Subcutaneous adipose tissue (tissue), 4 donors: Measurements from ENCODE around the gene SDSL. TPM values are rescaled to one million over a fixed set of nuclear protein-coding genes. Genes with fewer than 3 reads are reported as not detected.

ENCODE experiments used
- total RNA-seq, 4 donors: library from RNA; depleted of rRNA; stranded (reverse); fragments of >200 nt; gene quantifications; one replicate each; pipeline ENCODE4 v1.1.0, GENCODE V29; 2016
- TF ChIP-seq, protein P1 (sequence below): fragments of 450-650 bp; IDR thresholded peaks from one replicate; pipeline ENCODE4 v1.5.1; 2016; ENCODE audit warnings: low read depth, mild to moderate bottlenecking, control low read depth, antibody characterized with exemption, moderate library complexity

Gene SDSL
- total RNA-seq, 4 donors from 2014 or later: 2.9 to 12.1 (median 6.3) TPM

DNA sequence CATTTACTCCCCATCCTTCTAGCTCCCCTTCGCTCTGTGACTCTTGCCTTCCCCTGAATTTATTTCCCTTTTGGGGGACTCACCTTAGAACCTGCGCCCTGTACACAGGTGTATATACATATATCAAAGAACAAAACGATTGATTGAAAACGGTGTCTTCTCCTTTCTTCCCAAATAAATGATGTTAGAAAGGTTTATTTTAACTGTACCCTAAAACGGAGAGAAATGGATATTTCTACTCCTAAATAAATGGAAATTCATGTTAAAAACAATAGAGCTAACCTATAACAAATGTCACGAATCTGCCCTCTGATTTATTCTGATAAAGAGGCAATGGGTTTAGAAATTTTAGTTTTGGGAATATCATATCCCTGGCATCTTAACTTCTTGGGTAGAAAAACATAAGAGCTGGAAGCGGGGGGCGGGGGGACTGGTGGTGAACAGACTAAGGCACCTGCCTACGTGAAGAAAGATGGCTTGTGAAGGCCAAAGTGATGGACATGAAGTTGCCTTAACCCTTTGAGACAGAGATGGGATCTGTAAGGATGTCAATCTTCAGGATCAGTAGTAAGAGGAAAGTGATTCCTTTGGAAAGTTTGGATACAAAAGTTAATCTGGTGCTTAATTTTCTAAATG, 58.3 kb downstream of the SDSL start:
- TF ChIP-seq, protein P1, sequence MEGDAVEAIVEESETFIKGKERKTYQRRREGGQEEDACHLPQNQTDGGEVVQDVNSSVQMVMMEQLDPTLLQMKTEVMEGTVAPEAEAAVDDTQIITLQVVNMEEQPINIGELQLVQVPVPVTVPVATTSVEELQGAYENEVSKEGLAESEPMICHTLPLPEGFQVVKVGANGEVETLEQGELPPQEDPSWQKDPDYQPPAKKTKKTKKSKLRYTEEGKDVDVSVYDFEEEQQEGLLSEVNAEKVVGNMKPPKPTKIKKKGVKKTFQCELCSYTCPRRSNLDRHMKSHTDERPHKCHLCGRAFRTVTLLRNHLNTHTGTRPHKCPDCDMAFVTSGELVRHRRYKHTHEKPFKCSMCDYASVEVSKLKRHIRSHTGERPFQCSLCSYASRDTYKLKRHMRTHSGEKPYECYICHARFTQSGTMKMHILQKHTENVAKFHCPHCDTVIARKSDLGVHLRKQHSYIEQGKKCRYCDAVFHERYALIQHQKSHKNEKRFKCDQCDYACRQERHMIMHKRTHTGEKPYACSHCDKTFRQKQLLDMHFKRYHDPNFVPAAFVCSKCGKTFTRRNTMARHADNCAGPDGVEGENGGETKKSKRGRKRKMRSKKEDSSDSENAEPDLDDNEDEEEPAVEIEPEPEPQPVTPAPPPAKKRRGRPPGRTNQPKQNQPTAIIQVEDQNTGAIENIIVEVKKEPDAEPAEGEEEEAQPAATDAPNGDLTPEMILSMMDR: no peak

DNA sequence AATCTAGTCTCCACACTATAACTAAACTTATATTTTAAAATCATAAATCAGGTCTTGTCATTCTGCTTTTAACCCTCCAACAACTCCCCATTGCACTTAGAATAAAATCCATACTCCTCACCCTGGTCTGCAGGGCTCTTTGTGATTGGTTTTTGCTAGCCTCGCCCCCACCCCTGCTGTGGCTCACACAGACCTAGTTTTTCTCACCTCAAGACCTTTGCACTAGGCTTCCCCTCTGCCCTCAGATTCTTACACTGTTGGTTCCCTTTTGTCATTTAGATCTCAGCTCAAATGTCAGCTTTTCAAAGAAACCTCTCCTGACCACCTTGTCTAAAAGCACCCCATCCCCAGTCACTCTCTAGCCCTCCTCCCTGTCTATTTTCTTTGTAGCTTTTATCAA, 60.2 kb downstream of the SDSL start:
- TF ChIP-seq, protein P1: no peak

DNA sequence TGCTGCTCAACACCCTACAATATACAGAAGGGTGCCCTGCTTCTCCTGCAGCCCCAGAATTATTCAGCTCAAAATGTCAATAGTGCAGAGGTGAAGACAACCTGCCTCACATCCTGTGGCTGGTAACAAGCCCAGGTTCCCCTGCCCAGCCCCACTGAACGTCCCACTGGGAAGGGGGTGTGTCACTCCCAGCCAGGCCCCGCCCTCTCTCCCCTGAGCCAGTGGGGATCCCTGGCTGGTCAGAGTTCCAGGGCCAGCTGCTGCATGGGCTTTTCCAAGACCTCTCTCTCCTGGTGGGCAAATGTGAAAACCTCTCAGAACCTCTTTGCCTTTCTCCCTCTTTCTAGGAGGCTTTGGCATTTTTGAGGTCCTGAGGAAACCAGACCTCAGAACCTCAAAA, 63.1 kb downstream of the SDSL start:
- TF ChIP-seq, protein P1: no peak

DNA sequence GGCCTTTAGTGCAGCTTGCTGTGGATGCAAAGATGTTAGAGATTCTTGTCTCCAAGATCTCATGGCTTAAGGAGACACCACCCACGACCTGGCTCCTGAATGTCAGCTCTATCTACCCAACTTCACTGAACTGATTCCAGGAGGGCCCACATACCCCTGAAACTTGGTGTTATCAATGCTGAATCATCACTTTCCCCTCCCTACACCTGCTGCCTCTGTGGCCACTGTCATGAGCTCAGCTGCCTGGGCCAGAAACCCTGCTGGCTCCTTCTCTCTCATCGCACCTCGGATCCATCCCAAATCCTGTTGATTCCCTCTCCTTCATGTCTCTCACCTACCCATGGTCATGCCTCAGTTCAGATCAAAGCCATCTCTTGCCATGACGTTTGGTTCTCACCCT, 64.5 kb downstream of the SDSL start:
- TF ChIP-seq, protein P1: no peak

Other genes with a start within 250 kb of the SDSL start
- gene DDX54, start 236.9 kb upstream of the SDSL start, total RNA-seq: 100 to 1,000 TPM in 1 of 4 donors, 10 to 100 TPM in 3; 27.7 to 107 (median 46.2) TPM
- 10 to 100 TPM in 1 of 4 donors, 1 to 10 TPM in 3; 8.3 to 11.0 (median 9.4) TPM for gene RITA1, start 236.7 kb upstream of the SDSL start, total RNA-seq
- 10 to 100 TPM; 27.6 to 82.3 (median 46.3) TPM for gene TPCN1, start 200.9 kb upstream of the SDSL start, total RNA-seq
- 10 to 100 TPM; 16.8 to 53.9 (median 39.1) TPM for gene SLC8B1, start 87.3 kb upstream of the SDSL start, total RNA-seq
- gene PLBD2, start 63.8 kb upstream of the SDSL start, total RNA-seq: 10 to 100 TPM; 31.8 to 69.7 (median 59.5) TPM
- gene SDS, start 18.5 kb upstream of the SDSL start, total RNA-seq: 10 to 100 TPM in 1 of 4 donors, 1 to 10 TPM in 1, not detected in 2; 1.3 to 67.7 TPM
- gene LHX5, start 49.5 kb downstream of the SDSL start, total RNA-seq: not detected